Motor neuron (in vitro differentiated cells): ENCODE data around the gene CMIP. TPM values are rescaled to one million over a fixed set of nuclear protein-coding genes. Genes with fewer than 3 reads are reported as not detected.

Experiments
- ATAC-seq, 8 experiments: fragments of 200-7000 bp; cut with Tn5 transposase; replicated peaks in 6 of 8; 2 replicates each; pipeline ENCODE4 v1.8.0; 2021; ENCODE audit warnings: mild to moderate bottlenecking in 8 of 8, moderate library complexity in 8 of 8
- H3K27ac ChIP-seq, 2 donors: fragments of 250-450 bp; sonication (Bioruptor Pico); 2 replicates each; pipeline ENCODE4 v1.9.0; 2021; ENCODE audit warnings: antibody characterized with exemption in 2 of 2, mild to moderate bottlenecking in 2 of 2, moderate library complexity in 1 of 2
- H3K4me1 ChIP-seq, 2 donors: fragments of 250-450 bp; sonication (Bioruptor Pico); replicated peaks in 1 of 2; 2 replicates each; pipeline ENCODE4 v1.6.1; 2021; ENCODE audit warnings: antibody characterized with exemption in 2 of 2, mild to moderate bottlenecking in 2 of 2, moderate library complexity in 1 of 2
- H3K4me3 ChIP-seq, 5 donors: fragments of 250-450 bp; sonication (Bioruptor Pico); 2 replicates each; pipeline ENCODE4 v1.9.0; 2021; ENCODE audit warnings: antibody characterized with exemption in 5 of 5, mild to moderate bottlenecking in 5 of 5, moderate library complexity in 4 of 5
- WGBS, 10 experiments: fragments of 450-650 bp; shearing (Covaris generic); methylation state at CpG; one replicate each; pipeline ENCODE4 v1.0.0; 2022; 5-methylcytosine and 5-hydroxymethylcytosine counted together
- in situ Hi-C, 9 experiments: fragments of 400-800 bp; cut with MboI; loops; one replicate each; pipeline ENCODE4 v1.15.0; 2021; ENCODE audit warnings: low sequenced_read_pairs in 9 of 9, low pct_unique_long_range_greater_than_20kb in 2 of 9; ENCODE audit not compliant: unreplicated experiment in 9 of 9
- total RNA-seq, 8 experiments: library from RNA; unstranded; fragments of 300-600 nt; gene quantifications; 2 replicates each; pipeline versions ENCODE4 v1.2.3 to v1.2.4, GENCODE V29; 2022

The CMIP gene
- total RNA-seq, 8 experiments from 2014 or later: 4.6 to 35.3 (median 19.1) TPM

GRCh38 chr16:81597079-81597658 is 152.6 kb downstream of the CMIP start:
- Histone ChIP-seq H3K4me1 (peaks cover 28 to 29% of the 10 kb centered on the region in 2 donors), H3K4me3 (no peak overlapping the region), H3K27ac (no peak overlapping the region)
- WGBS, 10 experiments: 94 to 100% (median 100%) methylated on average over 1 to 3 of the region's 5 CpGs; no CpG with 5 or more reads in 7 of the 10 experiments
- no peak for ATAC-seq
- in situ Hi-C loops: loop anchor here in 1 of 9 experiments (25.0 kb wide), 1 partner anchor 160 kb away; the partner anchor contains the start of gene CMIP

- ATAC-seq: no peak
- no peak overlapping the region for H3K4me3 ChIP-seq
- H3K27ac ChIP-seq: no peak overlapping the region
- H3K4me1 ChIP-seq: peaks cover 24 to 28% of the 10 kb centered on the region in 2 donors
- WGBS, 10 experiments: 84 to 100% (median 95%) methylated on average over 1 to 10 of the region's 12 CpGs; no CpG with 5 or more reads in 2 of the 10 experiments
- in situ Hi-C loops: loop anchor here in 1 of 9 experiments (25.0 kb wide), 1 partner anchor 161 kb away; the partner anchor contains the start of gene CMIP
Observed at GRCh38 chr16:81598083-81598482, 153.5 kb downstream of the CMIP start.

- no peak overlapping the region for H3K27ac ChIP-seq
- peaks cover 21 to 25% of the 10 kb centered on the region in 2 donors for H3K4me1 ChIP-seq
- no peak overlapping the region for H3K4me3 ChIP-seq
- ATAC-seq: no peak
- in situ Hi-C loops: loop anchor here in 1 of 9 experiments (25.0 kb wide), 1 partner anchor 162 kb away; the partner anchor contains the start of gene CMIP
- WGBS, 10 experiments: 73 to 100% (median 88%) methylated on average over 2 to 6 of the region's 11 CpGs; no CpG with 5 or more reads in 1 of the 10 experiments
Observed at GRCh38 chr16:81599034-81599744, 154.6 kb downstream of the CMIP start.

- 24 to 87% (median 83%) methylated on average over 2 to 3 of the region's 5 CpGs; no CpG with 5 or more reads in 5 of the 10 experiments for WGBS, 10 experiments
- Histone ChIP-seq H3K4me3 (no peak overlapping the region), H3K4me1 (peaks cover 21 to 25% of the 10 kb centered on the region in 2 donors), H3K27ac (no peak overlapping the region)
- peak; percentile 27 to 76 (median 58) for ATAC-seq
- in situ Hi-C loops: no loop called here
Observed at GRCh38 chr16:81600275-81600674, 155.7 kb downstream of the CMIP start.

GRCh38 chr16:81601008-81601428 is 156.4 kb downstream of the CMIP start:
- Histone ChIP-seq H3K27ac (peak overlapping the region; percentile 16 to 68), H3K4me1 (peaks cover 23 to 25% of the 10 kb centered on the region in 2 donors), H3K4me3 (no peak overlapping the region)
- in situ Hi-C loops: no loop called here
- WGBS, 10 experiments: 62 to 90% (median 68%) methylated on average over 2 to 5 of the region's 9 CpGs; no CpG with 5 or more reads in 6 of the 10 experiments
- ATAC-seq: peak; percentile 52 to 80 (median 74)

GRCh38 chr16:81601601-81602255 is 157.1 kb downstream of the CMIP start:
- Histone ChIP-seq H3K4me1 (peaks cover 25 to 29% of the 10 kb centered on the region in 2 donors), H3K27ac (peak overlapping the region in 1 of 2 donors; percentile 68), H3K4me3 (no peak overlapping the region)
- peak in 2 of 8 experiments; percentile 10 to 68 for ATAC-seq
- 26 to 100% (median 93%) methylated on average over 2 to 13 of the region's 16 CpGs; no CpG with 5 or more reads in 1 of the 10 experiments for WGBS, 10 experiments
- in situ Hi-C loops: no loop called here

- H3K4me1 ChIP-seq: peaks cover 25 to 29% of the 10 kb centered on the region in 2 donors
- H3K4me3 ChIP-seq: no peak overlapping the region
- peak in 1 of 8 experiments; percentile 15 for ATAC-seq
- H3K27ac ChIP-seq: no peak overlapping the region
- in situ Hi-C loops: no loop called here
- 79 to 100% (median 89%) methylated on average over 1 to 6 of the region's 13 CpGs; no CpG with 5 or more reads in 1 of the 10 experiments for WGBS, 10 experiments
Observed at GRCh38 chr16:81602256-81602776, 157.7 kb downstream of the CMIP start.

- 85 to 100% (median 96%) methylated on average over 1 to 11 of the region's 11 CpGs; no CpG with 5 or more reads in 2 of the 10 experiments for WGBS, 10 experiments
- in situ Hi-C loops: no loop called here
- Histone ChIP-seq H3K4me1 (peaks cover 25 to 29% of the 10 kb centered on the region in 2 donors), H3K4me3 (no peak overlapping the region), H3K27ac (no peak overlapping the region)
- no peak for ATAC-seq
Observed at GRCh38 chr16:81602792-81603191, 158.2 kb downstream of the CMIP start.

- H3K27ac ChIP-seq: no peak overlapping the region
- no peak overlapping the region for H3K4me3 ChIP-seq
- in situ Hi-C loops: no loop called here
- 20 to 92% (median 68%) methylated on average over 1 to 7 of the region's 8 CpGs; no CpG with 5 or more reads in 4 of the 10 experiments for WGBS, 10 experiments
- peak in 6 of 8 experiments; percentile 28 to 59 (median 42) for ATAC-seq
- peaks cover 35 to 44% of the 10 kb centered on the region in 2 donors for H3K4me1 ChIP-seq
Observed at GRCh38 chr16:81604960-81605383, 160.4 kb downstream of the CMIP start.

- Histone ChIP-seq H3K27ac (no peak overlapping the region), H3K4me3 (no peak overlapping the region), H3K4me1 (peaks cover 36 to 45% of the 10 kb centered on the region in 2 donors)
- WGBS, 10 experiments: 96 to 100% (median 100%) methylated on average over 1 to 3 of the region's 4 CpGs; no CpG with 5 or more reads in 7 of the 10 experiments
- in situ Hi-C loops: no loop called here
- ATAC-seq: no peak
Observed at GRCh38 chr16:81606039-81606438, 161.4 kb downstream of the CMIP start.

GRCh38 chr16:81607006-81607405 is 162.4 kb downstream of the CMIP start:
- in situ Hi-C loops: no loop called here
- H3K27ac ChIP-seq: no peak overlapping the region
- H3K4me3 ChIP-seq: no peak overlapping the region
- 85 to 100% (median 96%) methylated on average over 1 to 7 of the region's 12 CpGs; no CpG with 5 or more reads in 6 of the 10 experiments for whole genome bisulfite sequencing, 10 experiments
- no peak for ATAC-seq
- peaks cover 36 to 43% of the 10 kb centered on the region in 2 donors for H3K4me1 ChIP-seq

GRCh38 chr16:81607805-81608522 is 163.4 kb downstream of the CMIP start:
- no peak overlapping the region for H3K27ac ChIP-seq
- 80 to 100% (median 88%) methylated on average over 1 to 5 of the region's 6 CpGs; no CpG with 5 or more reads in 3 of the 10 experiments for WGBS, 10 experiments
- no peak for ATAC-seq
- in situ Hi-C loops: no loop called here
- peaks cover 33 to 40% of the 10 kb centered on the region in 2 donors for H3K4me1 ChIP-seq
- H3K4me3 ChIP-seq: no peak overlapping the region
